Measurements from ENCODE around the gene ATP8B3. TPM values are rescaled to one million over a fixed set of nuclear protein-coding genes. Genes with fewer than 3 reads are reported as not detected.
A peak's percentile ranks its signal among the peaks of the same experiment; 100 is the strongest.

The ATP8B3 gene
- total and polyA plus RNA-seq, 10 of the 15 experiments (the other 5 are each of a cell fraction or from before 2014, with no cell fraction given): 0.13 to 1.7 (median 0.52) TPM

GRCh38 chr19:1855828-1856255 lies 43.8 kb upstream of the ATP8B3 start (continued):
- TF ChIP-seq MYC (IDR thresholded peaks at IDR 0.05; ENCODE audit: insufficient read depth, insufficient read length, insufficient replicate concordance, low read length, severe bottlenecking): peak; percentile 1
- TF ChIP-seq MTA2 (IDR thresholded peaks at IDR 0.05; ENCODE audit: low read depth): peak; percentile 19; the same call in 1 of the 2 replicates
- TF ChIP-seq ZBTB33 (IDR thresholded peaks at IDR 0.05): no peak
- TF ChIP-seq NFXL1 (IDR thresholded peaks at IDR 0.05; ENCODE audit: borderline replicate concordance): no peak
- TF ChIP-seq KLF5 (IDR thresholded peaks at IDR 0.05; ENCODE audit: partially characterized antibody): no peak
- TF ChIP-seq RELA (IDR thresholded peaks at IDR 0.05; ENCODE audit: borderline replicate concordance, partially characterized antibody): no peak
- TF ChIP-seq RELB (IDR thresholded peaks at IDR 0.05; ENCODE audit: low read depth): no peak
- TF ChIP-seq IKZF2 (IDR thresholded peaks at IDR 0.05): no peak
- TF ChIP-seq CHD4 (IDR thresholded peaks at IDR 0.05): no peak
- no peak for TF ChIP-seq NKRF (conservative IDR thresholded peaks at IDR 0.05)
- no peak for TF ChIP-seq NFYB (IDR thresholded peaks at IDR 0.05; ENCODE audit: insufficient read depth, low read depth, low read length)
- 0 out of 2 replicates have a peak, but pooled peaks have one; percentile 5 for TF ChIP-seq POLR2A (IDR thresholded peaks at IDR 0.05; ENCODE audit: low read depth, low read length)
- TF ChIP-seq EED (IDR thresholded peaks at IDR 0.05; ENCODE audit: low read depth): no peak
- TF ChIP-seq ATF3 (IDR thresholded peaks at IDR 0.05; ENCODE audit: borderline replicate concordance, extremely low read depth, low read depth, low read length): no peak
- no peak for TF ChIP-seq CUX1 (IDR thresholded peaks at IDR 0.05; ENCODE audit: insufficient replicate concordance, low read depth, low read length)
- TF ChIP-seq PBX3 (IDR thresholded peaks at IDR 0.05; ENCODE audit: insufficient replicate concordance, low read depth, low read length): no peak
- no peak for TF ChIP-seq NR2F1 (conservative IDR thresholded peaks at IDR 0.05)
- TF ChIP-seq GATAD2B (conservative IDR thresholded peaks at IDR 0.05; ENCODE audit: low read depth): peak; percentile 30; the same call in 1 of the 2 replicates

Measured in GM12878 (cell line).